H1 (cell line): ENCODE measurements around the gene CENPX. TPM values are rescaled to one million over a fixed set of nuclear protein-coding genes. Genes with fewer than 3 reads are reported as not detected.

ENCODE experiments used
- CTCF ChIA-PET: fragments of 300-600 bp; sonication (Branson Sonifier 250); formaldehyde crosslinking; loops from one replicate; lab custom pipeline; 2021; ENCODE audit not compliant: partially characterized antibody; lab: Charles Lee
- POLR2A ChIA-PET: fragments of 300-600 bp; sonication (Branson Sonifier 250); formaldehyde crosslinking; loops from one replicate; lab custom pipeline; 2021; ENCODE audit warnings: inconsistent platforms; ENCODE audit not compliant: partially characterized antibody; lab: Charles Lee
- DNase-seq, 2 experiments: peaks; one replicate each; pipeline versions ENCODE4 v3.0.0 to v3.0.0-alpha.2; 2010 to 2022; ENCODE audit warnings: low spot score in 2 of 2, low read depth in 1 of 2, mixed read lengths in 1 of 2
- FAIRE-seq: peaks from 2 replicates; lab custom pipeline; 2011; peaks lifted over from hg19 to GRCh38; lab: Jason Lieb, UNC
- H2AFZ ChIP-seq: 2 replicates; pipeline ENCODE4 v1.8.1; 2012; ENCODE audit warnings: low read length, inconsistent platforms
- H2AK5ac ChIP-seq: 2 replicates; pipeline ENCODE4 v1.6.1; 2013; ENCODE audit warnings: low read depth, low read length
- H2BK120ac ChIP-seq: replicated peaks from 2 replicates; pipeline ENCODE3; 2013; ENCODE audit warnings: low read depth, low read length, inconsistent platforms
- H2BK12ac ChIP-seq: 2 replicates; pipeline ENCODE4 v1.6.1; 2013; ENCODE audit warnings: low read depth, low read length
- H2BK15ac ChIP-seq: 2 replicates; pipeline ENCODE4 v1.6.1; 2013; ENCODE audit warnings: low read length
- H2BK20ac ChIP-seq: 2 replicates; pipeline ENCODE4 v1.6.1; 2013; ENCODE audit warnings: low read length
- H2BK5ac ChIP-seq: 2 replicates; pipeline ENCODE4 v1.6.1; 2013; ENCODE audit warnings: low read depth, low read length
- H3K14ac ChIP-seq: 2 replicates; pipeline ENCODE4 v1.6.1; 2013; ENCODE audit warnings: inconsistent platforms; ENCODE audit not compliant: insufficient read length
- H3K18ac ChIP-seq: 2 replicates; pipeline ENCODE4 v1.6.1; 2013; ENCODE audit warnings: low read length; ENCODE audit errors: extremely low read depth
- H3K23ac ChIP-seq: 2 replicates; pipeline ENCODE4 v1.6.1; 2013; ENCODE audit warnings: inconsistent platforms; ENCODE audit not compliant: insufficient read length
- H3K23me2 ChIP-seq: 2 replicates; pipeline ENCODE4 v1.6.1; 2013; ENCODE audit warnings: low read depth, low read length
- H3K27ac ChIP-seq: 2 replicates; pipeline ENCODE4 v1.6.1; 2011; ENCODE audit warnings: low read depth, low read length, inconsistent platforms
- H3K27me3 ChIP-seq, 4 experiments: replicated peaks in 1 of 4; 1 replicate in 1 of 4; 2 replicates in 3 of 4; pipeline versions ENCODE4 v1.6.1 to v1.8.1; 2011 to 2013; ENCODE audit warnings: low read length in 3 of 4, mild to moderate bottlenecking in 3 of 4, inconsistent platforms in 2 of 4, mixed read lengths in 2 of 4, moderate library complexity in 1 of 4; ENCODE audit not compliant: control insufficient read depth in 3 of 4, insufficient read depth in 3 of 4; ENCODE audit errors: extremely low read depth in 1 of 4
- H3K36me3 ChIP-seq, 4 experiments: 2 replicates each; pipeline versions ENCODE4 v1.6.1 to v1.8.1; 2011 to 2013; ENCODE audit warnings: mild to moderate bottlenecking in 4 of 4, low read length in 3 of 4, moderate library complexity in 2 of 4, control low read depth in 1 of 4, inconsistent platforms in 1 of 4; ENCODE audit not compliant: insufficient read depth in 4 of 4, control insufficient read depth in 2 of 4
- H3K4ac ChIP-seq: replicated peaks from 2 replicates; pipeline ENCODE3; 2013; ENCODE audit warnings: low read length, low read depth, mixed read lengths, inconsistent platforms; ENCODE audit not compliant: insufficient read length
- H3K4me1 ChIP-seq, 4 experiments: replicated peaks in 1 of 4; 1 replicate in 1 of 4; 2 replicates in 3 of 4; pipeline versions ENCODE4 v1.6.1 to v1.8.1; 2011 to 2013; ENCODE audit warnings: low read length in 3 of 4, inconsistent platforms in 2 of 4, mixed read lengths in 1 of 4; ENCODE audit not compliant: insufficient read depth in 4 of 4, control insufficient read depth in 3 of 4
- H3K4me2 ChIP-seq, 2 experiments: 2 replicates each; pipeline versions ENCODE4 v1.6.1 to v1.8.1; 2011 to 2013; ENCODE audit warnings: low read depth in 2 of 2, low read length in 2 of 2, control low read depth in 1 of 2, inconsistent platforms in 1 of 2, mild to moderate bottlenecking in 1 of 2; ENCODE audit not compliant: insufficient read depth in 1 of 2
- H3K4me3 ChIP-seq, 4 experiments: fragments of 200-600, 300-600 bp in 1 of 4; sonication (generic), shearing (Covaris generic), sonication (Bioruptor Twin) in 1 of 4; 2 replicates each; pipeline versions ENCODE4 v1.5.1 to v1.8.1; 2011 to 2016; ENCODE audit warnings: low read length in 4 of 4, low read depth in 3 of 4, control low read depth in 2 of 4, inconsistent platforms in 2 of 4, mild to moderate bottlenecking in 2 of 4, mixed read lengths in 1 of 4, moderate library complexity in 1 of 4; ENCODE audit not compliant: insufficient read depth in 2 of 4; ENCODE audit errors: extremely low read depth in 1 of 4
- H3K56ac ChIP-seq: replicated peaks from 2 replicates; pipeline ENCODE3; 2013; ENCODE audit warnings: low read depth, mild to moderate bottlenecking, mixed read lengths, low read length, inconsistent platforms; ENCODE audit not compliant: insufficient read length
- H3K79me1 ChIP-seq: 2 replicates; pipeline ENCODE4 v1.6.1; 2013; ENCODE audit warnings: low read depth, low read length, control low read depth
- H3K79me2 ChIP-seq, 2 experiments: 2 replicates each; pipeline versions ENCODE4 v1.6.1 to v1.8.1; 2012 to 2013; ENCODE audit warnings: low read length in 2 of 2, mild to moderate bottlenecking in 2 of 2, inconsistent platforms in 1 of 2; ENCODE audit not compliant: insufficient read depth in 2 of 2, control insufficient read depth in 1 of 2
- H3K9ac ChIP-seq, 4 experiments: replicated peaks in 1 of 4; 1 replicate in 1 of 4; 2 replicates in 3 of 4; pipeline versions ENCODE4 v1.6.1 to v1.8.1; 2011 to 2013; ENCODE audit warnings: low read depth in 3 of 4, low read length in 3 of 4, control low read depth in 2 of 4, mild to moderate bottlenecking in 2 of 4, moderate library complexity in 2 of 4, inconsistent platforms in 1 of 4; ENCODE audit errors: extremely low read depth in 1 of 4
- H3K9me3 ChIP-seq, 2 experiments: 2 replicates each; pipeline versions ENCODE4 v1.6.1 to v1.8.1; 2012 to 2013; ENCODE audit warnings: mild to moderate bottlenecking in 2 of 2, moderate library complexity in 2 of 2, control low read depth in 1 of 2, inconsistent platforms in 1 of 2, low read depth in 1 of 2, low read length in 1 of 2, mixed read lengths in 1 of 2; ENCODE audit not compliant: insufficient read depth in 2 of 2
- H4K20me1 ChIP-seq, 2 experiments: replicated peaks in 1 of 2; 2 replicates each; pipeline versions ENCODE3 to v1.8.1; 2011 to 2013; ENCODE audit warnings: inconsistent platforms in 2 of 2, low read length in 2 of 2, mild to moderate bottlenecking in 1 of 2; ENCODE audit not compliant: insufficient read depth in 2 of 2, control insufficient read depth in 1 of 2
- H4K5ac ChIP-seq: 2 replicates; pipeline ENCODE4 v1.6.1; 2013; ENCODE audit warnings: low read length, low read depth, mixed read lengths, inconsistent platforms; ENCODE audit not compliant: insufficient read length
- H4K8ac ChIP-seq: 2 replicates; pipeline ENCODE4 v1.8.0; 2013; ENCODE audit warnings: mild to moderate bottlenecking, moderate library complexity, low read length, inconsistent platforms; ENCODE audit not compliant: insufficient read depth; ENCODE audit errors: extremely low read depth
- H4K91ac ChIP-seq: replicated peaks from 2 replicates; pipeline ENCODE3; 2013; ENCODE audit warnings: low read length, mixed read lengths, inconsistent platforms; ENCODE audit not compliant: insufficient read length
- ATF2 ChIP-seq: IDR thresholded peaks from 2 replicates; pipeline ENCODE4 v1.6.1; 2012; ENCODE audit warnings: low read length, inconsistent platforms
- CREB1 ChIP-seq: IDR thresholded peaks from 2 replicates; pipeline ENCODE4 v1.6.1; 2012; ENCODE audit warnings: inconsistent platforms
- CTCF ChIP-seq, 3 experiments: IDR thresholded peaks; 1 replicate in 2 of 3; 2 replicates in 1 of 3; pipeline versions ENCODE4 v1.5.1 to v1.6.1; 2011; ENCODE audit warnings: low read length in 3 of 3, mild to moderate bottlenecking in 3 of 3, inconsistent platforms in 2 of 3, low read depth in 1 of 3, moderate library complexity in 1 of 3; ENCODE audit not compliant: insufficient read depth in 1 of 3; ENCODE audit errors: control extremely low read depth in 1 of 3
- FOSL1 ChIP-seq: IDR thresholded peaks from 2 replicates; pipeline ENCODE4 v1.6.1; 2011; ENCODE audit warnings: mild to moderate bottlenecking, low read depth, low read length, moderate library complexity; ENCODE audit not compliant: insufficient read depth
- NANOG ChIP-seq: IDR thresholded peaks from 2 replicates; pipeline ENCODE4 v1.6.1; 2011; ENCODE audit warnings: low read length, low read depth, mild to moderate bottlenecking, inconsistent platforms; ENCODE audit not compliant: insufficient read depth, poor library complexity, severe bottlenecking
- RXRA ChIP-seq: IDR thresholded peaks from 2 replicates; pipeline ENCODE4 v1.6.1; 2011; ENCODE audit warnings: low read depth, mild to moderate bottlenecking, low read length, moderate library complexity; ENCODE audit not compliant: insufficient read depth
- SIN3A ChIP-seq, 2 experiments: IDR thresholded peaks in 1 of 2; conservative IDR thresholded peaks in 1 of 2; 2 replicates each; pipeline ENCODE4 v1.6.1; 2011 to 2012; ENCODE audit warnings: low read length in 2 of 2, improper control_type of control experiment in 1 of 2, low read depth in 1 of 2, mild to moderate bottlenecking in 1 of 2
- SIRT6 ChIP-seq: IDR thresholded peaks from one replicate; pipeline ENCODE4 v1.7.1; 2012; ENCODE audit warnings: low read length, inconsistent platforms
- SIX5 ChIP-seq: IDR thresholded peaks from 2 replicates; pipeline ENCODE4 v1.6.1; 2011; ENCODE audit warnings: mild to moderate bottlenecking, low read depth, low read length
- TAF1 ChIP-seq: IDR thresholded peaks from 2 replicates; pipeline ENCODE4 v1.6.1; 2011; ENCODE audit warnings: mild to moderate bottlenecking, low read depth, low read length
- polyA plus RNA-seq, 7 experiments: library from polyadenylated mRNA; depleted of rRNA in 3 of 7; stranded (reverse) in 5 of 7; unstranded in 2 of 7; fragments of >200 nt in 5 of 7; fragments of 200-250 nt in 2 of 7; gene quantifications; 1 replicate in 5 of 7; 2 replicates in 1 of 7; 4 replicates in 1 of 7; pipeline versions ENCODE4 v1.2.1 to v1.2.3, GENCODE V29; 2011 to 2013; ENCODE audit warnings: missing spikeins in 2 of 7, mixed read lengths in 2 of 7
- total RNA-seq: library from RNA; stranded (reverse); fragmentation: NEBNext Ultra II Directional; extraction: Animal tissue kit (Norgen Biotek cat#: 25700); gene quantifications from 2 replicates; pipeline ENCODE4 v1.2.1, GENCODE V29; 2021

CENPX gene
- total and polyA plus RNA-seq, 2 of the 8 experiments (the other 6 are each of a cell fraction or from before 2014, with no cell fraction given): 116 to 122 TPM

GRCh38 chr17:81973432-81973831 lies 49.2 kb downstream of the CENPX start:
- Histone ChIP-seq H4K20me1 (no peaks in the 10 kb centered on the region), H3K79me2 (0 out of 4 replicates have a peak, but pooled peaks cover 0 to under 1% of the 10 kb centered on the region in 2 experiments), H2BK5ac (no peak overlapping the region), H3K27ac (no peak overlapping the region), H3K27me3 (peaks cover 0 to 24% (median 17%) of the 10 kb centered on the region in 4 experiments; a peak in 5 of 7 replicates), H3K79me1 (no peaks in the 10 kb centered on the region; the same call in 1 of the 2 replicates), H3K56ac (no peak overlapping the region), H3K4me1 (peaks cover 0 to 7% (median 5%) of the 10 kb centered on the region in 4 experiments; a peak in 5 of 7 replicates), H2BK12ac (no peak overlapping the region), H2AFZ (no peak overlapping the region), H4K5ac (no peak overlapping the region), H3K4ac (no peak overlapping the region), H3K18ac (no peak overlapping the region), H3K4me3 (no peak overlapping the region), H2BK120ac (no peak overlapping the region), H2BK15ac (no peak overlapping the region), H3K23me2 (peaks cover 9% of the 10 kb centered on the region; the same call in 1 of the 2 replicates), H2BK20ac (no peak overlapping the region), H3K9me3 (peaks cover 3 to 4% of the 10 kb centered on the region in 2 experiments; a peak in 1 of 4 replicates), H3K14ac (no peak overlapping the region), H3K9ac (no peak overlapping the region), H4K91ac (no peak overlapping the region), H4K8ac (no peak overlapping the region), H2AK5ac (no peak overlapping the region), H3K23ac (no peak overlapping the region), H3K36me3 (no peaks in the 10 kb centered on the region), H3K4me2 (no peak overlapping the region)
- ChIA-PET CTCF (interaction anchor here (1.0 to 4.2 kb wide), 2 partner anchors 11 to 12 kb away, joined by 3 to 22 read pairs; partner anchors contain the start of gene NOTUM), POLR2A (no interaction called here)
- FAIRE-seq (no peak), DNase-seq (no peak)
- TF ChIP-seq SIN3A (conservative IDR thresholded peaks at IDR 0.05 in 1 of 2, IDR thresholded peaks at IDR 0.05 in 1 of 2; ENCODE audit: low read depth in 1 of 2, low read length in 2 of 2) (no peak), SIX5 (no peak), NANOG (no peak), CTCF (IDR thresholded peaks at IDR 0.05; ENCODE audit: control extremely low read depth in 1 of 3, insufficient read depth in 1 of 3, low read depth in 1 of 3, low read length in 3 of 3) (no peak), FOSL1 (no peak), ATF2 (no peak), TAF1 (no peak), CREB1 (no peak), SIRT6 (no peak), RXRA (no peak)
